Vagina (tissue), 2 donors: Measurements from ENCODE around the gene EMCN. TPM values are rescaled to one million over a fixed set of nuclear protein-coding genes. Genes with fewer than 3 reads are reported as not detected.
"Not testable (repeated sequence)": the region's sequence is repeated elsewhere in the genome, so short reads cannot be mapped to it uniquely, and the experiment has no call there.

Experiments
- DNase-seq, 2 donors: peaks; one replicate each; pipeline ENCODE4 v3.0.0-alpha.2; 2017; ENCODE audit errors: extremely low spot score in 2 of 2
- H3K27ac ChIP-seq: fragments of 200-600 bp; sonication (generic); one replicate; pipeline ENCODE4 v1.5.1; 2019
- H3K27me3 ChIP-seq: fragments of 200-600 bp; sonication (generic); one replicate; pipeline ENCODE4 v1.5.1; 2019
- H3K36me3 ChIP-seq, 2 donors: fragments of 200-600 bp; sonication (generic); one replicate each; pipeline ENCODE4 v1.5.1; 2017 to 2019
- H3K4me1 ChIP-seq: fragments of 200-600 bp; sonication (generic); one replicate; pipeline ENCODE4 v1.5.1; 2019
- H3K4me3 ChIP-seq, 2 donors: fragments of 200-600 bp; sonication (generic); 1 replicate in 1 of 2; 2 replicates in 1 of 2; pipeline ENCODE4 v1.5.1; 2016 to 2019
- H3K9me3 ChIP-seq: fragments of 200-600 bp; sonication (generic); one replicate; pipeline ENCODE4 v1.5.1; 2019
- POLR2A ChIP-seq, 2 donors: fragments of 450-650 bp; IDR thresholded peaks; one replicate each; pipeline ENCODE4 v1.6.1; 2017; ENCODE audit warnings: antibody characterized with exemption in 2 of 2, mild to moderate bottlenecking in 2 of 2, moderate library complexity in 2 of 2
- POLR2AphosphoS5 ChIP-seq, 2 donors: sonication (generic); formaldehyde crosslinking; IDR thresholded peaks; one replicate each; pipeline ENCODE4 v1.9.0; 2017; ENCODE audit warnings: antibody characterized with exemption in 2 of 2, mild to moderate bottlenecking in 2 of 2, low read depth in 1 of 2; ENCODE audit not compliant: insufficient read depth in 1 of 2
- intact Hi-C: fragments of 100-400 bp; cut with DNase I; formaldehyde crosslinking; loops from one replicate; pipeline ENCODE4 v1.15.1; 2023
- total RNA-seq: library from RNA; depleted of rRNA; stranded (reverse); fragments of >200 nt; gene quantifications from one replicate; pipeline ENCODE4 v1.2.3, GENCODE V29; 2016
- TF ChIP-seq, protein P1 (sequence below), 3 experiments: fragments of 450-650 bp in 2 of 3; fragments of 200-600 bp in 1 of 3; sonication (generic) in 1 of 3; IDR thresholded peaks; one replicate each; pipeline ENCODE4 v1.5.1; 2017 to 2019; ENCODE audit warnings: antibody characterized with exemption in 3 of 3, mild to moderate bottlenecking in 2 of 3, moderate library complexity in 2 of 3

Gene EMCN
- total RNA-seq, 1 donor from 2014 or later = 20.1 TPM

DNA sequence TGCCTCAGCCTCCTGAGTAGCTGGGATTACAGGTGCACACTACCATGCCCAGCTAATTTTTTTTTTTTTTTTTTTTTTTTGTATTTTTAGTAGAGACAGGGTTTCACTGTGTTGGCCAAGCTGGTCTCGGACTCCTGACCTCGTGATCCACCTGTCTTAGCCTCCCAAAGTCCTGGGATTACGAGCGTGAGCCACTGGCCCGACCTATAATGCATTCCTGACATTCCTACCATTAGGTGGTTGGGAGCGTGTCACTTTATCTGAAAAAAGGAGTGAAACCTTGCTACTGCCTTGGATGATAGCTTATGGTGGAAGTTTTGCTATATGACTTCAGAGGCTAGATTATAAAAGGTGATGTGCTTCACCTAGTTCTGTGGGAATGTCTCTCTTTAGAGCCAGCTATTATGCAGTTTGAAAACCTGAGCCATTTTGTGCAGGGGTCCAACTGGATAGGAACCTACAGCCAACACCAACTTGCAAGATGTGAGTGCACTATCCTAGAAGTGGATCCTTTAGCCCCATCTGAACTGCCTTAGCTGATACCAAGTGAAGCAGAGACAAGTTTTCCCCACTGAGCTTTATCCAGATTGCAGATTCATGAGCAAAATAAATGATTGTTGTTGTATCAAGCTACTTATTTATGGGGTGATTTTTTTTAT lies 29.8 kb upstream of the EMCN start:
- intact Hi-C loops = no loop called here
- no peak for DNase-seq

GRCh38 chr4:100545427-100545826 lies 27.6 kb upstream of the EMCN start:
- intact Hi-C loops = no loop called here
- no peak for DNase-seq
- H3K4me3 ChIP-seq = no peak overlapping the region
- no peak for TF ChIP-seq POLR2A (IDR thresholded peaks at IDR 0.05)
- no peak for TF ChIP-seq POLR2AphosphoS5 (IDR thresholded peaks at IDR 0.05; ENCODE audit: insufficient read depth in 1 of 2, low read depth in 1 of 2)
- TF ChIP-seq, protein P1, sequence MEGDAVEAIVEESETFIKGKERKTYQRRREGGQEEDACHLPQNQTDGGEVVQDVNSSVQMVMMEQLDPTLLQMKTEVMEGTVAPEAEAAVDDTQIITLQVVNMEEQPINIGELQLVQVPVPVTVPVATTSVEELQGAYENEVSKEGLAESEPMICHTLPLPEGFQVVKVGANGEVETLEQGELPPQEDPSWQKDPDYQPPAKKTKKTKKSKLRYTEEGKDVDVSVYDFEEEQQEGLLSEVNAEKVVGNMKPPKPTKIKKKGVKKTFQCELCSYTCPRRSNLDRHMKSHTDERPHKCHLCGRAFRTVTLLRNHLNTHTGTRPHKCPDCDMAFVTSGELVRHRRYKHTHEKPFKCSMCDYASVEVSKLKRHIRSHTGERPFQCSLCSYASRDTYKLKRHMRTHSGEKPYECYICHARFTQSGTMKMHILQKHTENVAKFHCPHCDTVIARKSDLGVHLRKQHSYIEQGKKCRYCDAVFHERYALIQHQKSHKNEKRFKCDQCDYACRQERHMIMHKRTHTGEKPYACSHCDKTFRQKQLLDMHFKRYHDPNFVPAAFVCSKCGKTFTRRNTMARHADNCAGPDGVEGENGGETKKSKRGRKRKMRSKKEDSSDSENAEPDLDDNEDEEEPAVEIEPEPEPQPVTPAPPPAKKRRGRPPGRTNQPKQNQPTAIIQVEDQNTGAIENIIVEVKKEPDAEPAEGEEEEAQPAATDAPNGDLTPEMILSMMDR (IDR thresholded peaks at IDR 0.05) = no peak
- H3K27me3 ChIP-seq = no peaks in the 10 kb centered on the region
- no peak overlapping the region for H3K27ac ChIP-seq
- H3K4me1 ChIP-seq = no peaks in the 10 kb centered on the region
- no peaks in the 10 kb centered on the region for H3K36me3 ChIP-seq
- no peaks in the 10 kb centered on the region for H3K9me3 ChIP-seq

More for the DNA sequence above, 29.8 kb upstream of the EMCN start:
- no peak for TF ChIP-seq POLR2AphosphoS5 (IDR thresholded peaks at IDR 0.05; ENCODE audit: insufficient read depth in 1 of 2, low read depth in 1 of 2)
- TF ChIP-seq POLR2A (IDR thresholded peaks at IDR 0.05) = no peak
- TF ChIP-seq, protein P1 (IDR thresholded peaks at IDR 0.05) = no peak
- H3K9me3 ChIP-seq = no peaks in the 10 kb centered on the region
- H3K36me3 ChIP-seq = no peaks in the 10 kb centered on the region
- H3K4me3 ChIP-seq = no peak overlapping the region
- H3K27ac ChIP-seq = no peak overlapping the region
- no peaks in the 10 kb centered on the region for H3K27me3 ChIP-seq
- no peaks in the 10 kb centered on the region for H3K4me1 ChIP-seq

- Histone ChIP-seq H3K27ac (no peak overlapping the region), H3K27me3 (no peaks in the 10 kb centered on the region), H3K4me1 (no peaks in the 10 kb centered on the region), H3K36me3 (no peaks in the 10 kb centered on the region), H3K4me3 (no peak overlapping the region), H3K9me3 (no peaks in the 10 kb centered on the region)
- intact Hi-C loops = no loop called here
- DNase-seq = no peak
- TF ChIP-seq POLR2A (IDR thresholded peaks at IDR 0.05) = no peak
- TF ChIP-seq, protein P1 (IDR thresholded peaks at IDR 0.05) = no peak
- no peak for TF ChIP-seq POLR2AphosphoS5 (IDR thresholded peaks at IDR 0.05; ENCODE audit: insufficient read depth in 1 of 2, low read depth in 1 of 2)
These were observed 22.3 kb upstream of the EMCN start for GRCh38 chr4:100540131-100540530.

GRCh38 chr4:100539706-100540105 lies 21.9 kb upstream of the EMCN start:
- TF ChIP-seq POLR2A (IDR thresholded peaks at IDR 0.05) (no peak), POLR2AphosphoS5 (IDR thresholded peaks at IDR 0.05; ENCODE audit: insufficient read depth in 1 of 2, low read depth in 1 of 2) (no peak)
- TF ChIP-seq, protein P1 (IDR thresholded peaks at IDR 0.05) = no peak
- no peak overlapping the region for H3K4me3 ChIP-seq
- intact Hi-C loops = no loop called here
- H3K27me3 ChIP-seq = no peaks in the 10 kb centered on the region
- H3K9me3 ChIP-seq = no peaks in the 10 kb centered on the region
- no peak overlapping the region for H3K27ac ChIP-seq
- no peaks in the 10 kb centered on the region for H3K4me1 ChIP-seq
- H3K36me3 ChIP-seq = no peaks in the 10 kb centered on the region
- no peak for DNase-seq

- TF ChIP-seq POLR2AphosphoS5 (IDR thresholded peaks at IDR 0.05; ENCODE audit: insufficient read depth in 1 of 2, low read depth in 1 of 2) = no peak
- TF ChIP-seq POLR2A (IDR thresholded peaks at IDR 0.05) = no peak
- TF ChIP-seq, protein P1 (IDR thresholded peaks at IDR 0.05) = no peak
- DNase-seq = no peak
- peaks cover 7% of the 10 kb centered on the region for H3K4me1 ChIP-seq
- no peak overlapping the region for H3K27ac ChIP-seq
- H3K4me3 ChIP-seq = no peak overlapping the region
- H3K27me3 ChIP-seq = no peaks in the 10 kb centered on the region
- no peaks in the 10 kb centered on the region for H3K36me3 ChIP-seq
- intact Hi-C loops = no loop called here
- no peaks in the 10 kb centered on the region for H3K9me3 ChIP-seq
These were observed 15.9 kb upstream of the EMCN start for GRCh38 chr4:100533741-100534140.

GRCh38 chr4:100530161-100530560 lies 12.3 kb upstream of the EMCN start:
- DNase-seq, H3K4me1 ChIP-seq, H3K36me3 ChIP-seq, intact Hi-C loops, H3K27ac ChIP-seq, H3K9me3 ChIP-seq, H3K4me3 ChIP-seq, H3K27me3 ChIP-seq: not testable (repeated sequence)
